Neural progenitor cell (in vitro differentiated cells): ENCODE results near the gene DISC1.

ENCODE experiments used
- EZH2 ChIP-seq: fragments of 200-600 bp; sonication (generic); IDR thresholded peaks from 2 replicates; pipeline ENCODE4 v1.6.1; 2017; ENCODE audit warnings: antibody characterized with exemption, mild to moderate bottlenecking, moderate library complexity
- EZH2phosphoT487 ChIP-seq: fragments of 200-600 bp; sonication (generic); IDR thresholded peaks from 2 replicates; pipeline ENCODE4 v1.6.1; 2017; ENCODE audit warnings: antibody characterized with exemption
- TF ChIP-seq, protein P1 (sequence below): fragments of 200-600 bp; sonication (generic); IDR thresholded peaks from 2 replicates; pipeline ENCODE4 v1.5.1; 2017; ENCODE audit warnings: antibody characterized with exemption, mild to moderate bottlenecking

DNA sequence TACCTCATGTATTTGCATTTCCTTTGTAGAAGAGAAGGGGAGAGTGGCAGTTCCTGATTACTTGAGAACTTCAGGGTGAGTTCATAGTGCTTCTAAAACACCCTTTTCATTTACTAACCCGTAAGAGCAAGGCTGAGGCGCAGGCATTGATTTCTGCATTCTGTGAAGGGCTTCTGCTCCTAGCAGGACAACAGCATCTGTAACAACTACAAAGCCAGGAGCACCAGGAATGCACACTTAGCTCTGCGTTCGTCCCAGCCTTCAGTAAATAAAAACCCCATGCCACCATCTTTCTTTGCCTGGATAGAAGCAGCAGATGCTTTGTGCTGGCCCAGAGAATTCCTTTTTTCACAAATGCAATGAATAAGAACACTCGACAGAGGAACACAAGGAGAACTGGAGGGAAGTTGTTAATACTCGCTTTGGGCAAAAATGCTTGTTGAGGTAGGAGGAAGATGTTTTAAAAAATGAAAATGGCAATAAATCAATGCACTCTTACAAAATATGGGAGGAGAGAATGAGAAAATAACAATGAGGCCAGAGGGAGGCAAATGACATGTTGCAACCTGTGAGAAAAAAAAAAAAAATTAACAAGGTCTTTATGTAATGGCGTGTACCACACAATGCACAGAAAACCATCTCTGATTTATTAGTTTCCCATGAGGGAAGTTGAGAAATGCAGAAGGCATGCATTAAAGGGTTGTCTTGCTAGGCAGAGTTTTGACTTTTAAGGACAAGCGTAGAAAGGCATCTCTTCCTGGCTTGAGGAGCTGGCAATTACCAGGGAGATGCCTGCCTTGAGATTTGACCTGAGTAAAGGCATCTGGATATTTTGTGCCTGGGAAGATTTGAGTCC lies 418.8 kb downstream of the DISC1 start:
- TF ChIP-seq, protein P1, sequence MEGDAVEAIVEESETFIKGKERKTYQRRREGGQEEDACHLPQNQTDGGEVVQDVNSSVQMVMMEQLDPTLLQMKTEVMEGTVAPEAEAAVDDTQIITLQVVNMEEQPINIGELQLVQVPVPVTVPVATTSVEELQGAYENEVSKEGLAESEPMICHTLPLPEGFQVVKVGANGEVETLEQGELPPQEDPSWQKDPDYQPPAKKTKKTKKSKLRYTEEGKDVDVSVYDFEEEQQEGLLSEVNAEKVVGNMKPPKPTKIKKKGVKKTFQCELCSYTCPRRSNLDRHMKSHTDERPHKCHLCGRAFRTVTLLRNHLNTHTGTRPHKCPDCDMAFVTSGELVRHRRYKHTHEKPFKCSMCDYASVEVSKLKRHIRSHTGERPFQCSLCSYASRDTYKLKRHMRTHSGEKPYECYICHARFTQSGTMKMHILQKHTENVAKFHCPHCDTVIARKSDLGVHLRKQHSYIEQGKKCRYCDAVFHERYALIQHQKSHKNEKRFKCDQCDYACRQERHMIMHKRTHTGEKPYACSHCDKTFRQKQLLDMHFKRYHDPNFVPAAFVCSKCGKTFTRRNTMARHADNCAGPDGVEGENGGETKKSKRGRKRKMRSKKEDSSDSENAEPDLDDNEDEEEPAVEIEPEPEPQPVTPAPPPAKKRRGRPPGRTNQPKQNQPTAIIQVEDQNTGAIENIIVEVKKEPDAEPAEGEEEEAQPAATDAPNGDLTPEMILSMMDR, result no peak
- no peak for TF ChIP-seq EZH2
- no peak for TF ChIP-seq EZH2phosphoT487
